Chondrocyte (in vitro differentiated cells): ENCODE results near the gene TTC38. TPM values are rescaled to one million over a fixed set of nuclear protein-coding genes. Genes with fewer than 3 reads are reported as not detected.

ENCODE experiments used
- DNase-seq: peaks from one replicate; pipeline ENCODE4 v3.0.0; 2021; ENCODE audit warnings: mixed read lengths, low spot score
- H3K27ac Mint-ChIP-seq: one replicate; pipeline ENCODE4 v1.8.0; 2021; ENCODE audit warnings: mild to moderate bottlenecking, moderate library complexity, mixed read lengths; ENCODE audit not compliant: unreplicated experiment
- H3K27me3 Mint-ChIP-seq: 2 replicates; pipeline ENCODE4 v1.8.0; 2021; ENCODE audit warnings: low read depth, mixed read lengths
- H3K36me3 Mint-ChIP-seq: 2 replicates; pipeline ENCODE4 v1.8.0; 2021; ENCODE audit warnings: low read depth, mixed read lengths
- H3K4me1 Mint-ChIP-seq: 2 replicates; pipeline ENCODE4 v1.8.0; 2021; ENCODE audit warnings: low read depth, mild to moderate bottlenecking, mixed read lengths
- H3K4me3 Mint-ChIP-seq: one replicate; pipeline ENCODE4 v1.8.0; 2021; ENCODE audit warnings: mild to moderate bottlenecking, moderate library complexity, mixed read lengths; ENCODE audit not compliant: unreplicated experiment
- H3K9me3 Mint-ChIP-seq: 2 replicates; pipeline ENCODE4 v1.8.0; 2021; ENCODE audit warnings: low read depth, mixed read lengths
- CTCF ChIP-seq: fragments of 200-600 bp; sonication (generic); IDR thresholded peaks from 2 replicates; pipeline ENCODE4 v1.5.0; 2021; ENCODE audit warnings: antibody characterized with exemption, mild to moderate bottlenecking, moderate library complexity
- long read RNA-seq: library from polyadenylated mRNA; stranded (forward); transcript quantifications from one replicate; pipeline ENCODE4 v2.0.0, GENCODE V29; 2021
- total RNA-seq: library from RNA; stranded (reverse); gene quantifications from 3 replicates; pipeline ENCODE4 v1.2.1, GENCODE V29; 2021

Gene TTC38
- total RNA-seq = 13.8 to 19.6 TPM (median 16.5 TPM) in 3 replicates
- long read RNA-seq, transcript TTC38-201 (14 exons, 2,610 nt) = major isoform, 35 of 50 reads
- long read RNA-seq, partial matches to known transcripts = 1 of 50 reads
- long read RNA-seq, other reads (novel, unspliced or antisense) = 14 of 50 reads

- H3K27me3 Mint-ChIP-seq = peaks cover 1% of the 10 kb centered on the region
- DNase-seq = no peak
- peaks cover 3% of the 10 kb centered on the region for H3K36me3 Mint-ChIP-seq
- no peak for TF ChIP-seq CTCF
- H3K4me1 Mint-ChIP-seq = peaks cover 25% of the 10 kb centered on the region
- peak within 1 kb of the TSS; percentile 90 for H3K4me3 Mint-ChIP-seq
- H3K27ac Mint-ChIP-seq = peak within 1 kb of the TSS; percentile 70
- no peaks in the 10 kb centered on the region for H3K9me3 Mint-ChIP-seq
Observed at GRCh38 chr22:46267431-46268279, at the start of gene TTC38. Gene TTC38, plus strand, starts transcription at chr22:46268008. Its CDS starts 32 bp downstream, at chr22:46268040.

GRCh38 chr22:46219636-46220035 is 48.2 kb upstream of the TTC38 start:
- no peak for TF ChIP-seq CTCF
- peak; percentile 13 for DNase-seq
- Mint-ChIP-seq H3K27me3 (no peaks in the 10 kb centered on the region), H3K36me3 (peaks cover 43% of the 10 kb centered on the region), H3K4me1 (no peaks in the 10 kb centered on the region), H3K9me3 (no peaks in the 10 kb centered on the region), H3K4me3 (no peak overlapping the region), H3K27ac (no peak overlapping the region)

- DNase-seq = peak; percentile 24
- Mint-ChIP-seq H3K9me3 (no peaks in the 10 kb centered on the region), H3K4me1 (no peaks in the 10 kb centered on the region), H3K27me3 (no peaks in the 10 kb centered on the region), H3K27ac (no peak overlapping the region), H3K4me3 (no peak overlapping the region), H3K36me3 (peaks cover 44% of the 10 kb centered on the region)
- TF ChIP-seq CTCF = no peak
Observed at GRCh38 chr22:46220921-46221320, 46.9 kb upstream of the TTC38 start.

GRCh38 chr22:46224044-46224897 is 43.5 kb upstream of the TTC38 start:
- Mint-ChIP-seq H3K4me3 (no peak overlapping the region), H3K9me3 (no peaks in the 10 kb centered on the region), H3K4me1 (no peaks in the 10 kb centered on the region), H3K27me3 (no peaks in the 10 kb centered on the region), H3K36me3 (peaks cover 32% of the 10 kb centered on the region), H3K27ac (no peak overlapping the region)
- TF ChIP-seq CTCF = no peak
- peak; percentile 75 for DNase-seq

GRCh38 chr22:46224898-46225290 is 42.9 kb upstream of the TTC38 start:
- H3K4me3 Mint-ChIP-seq = no peak overlapping the region
- no peak overlapping the region for H3K27ac Mint-ChIP-seq
- H3K4me1 Mint-ChIP-seq = no peaks in the 10 kb centered on the region
- peak; percentile 54 for DNase-seq
- H3K27me3 Mint-ChIP-seq = no peaks in the 10 kb centered on the region
- H3K9me3 Mint-ChIP-seq = no peaks in the 10 kb centered on the region
- TF ChIP-seq CTCF = no peak
- peaks cover 27% of the 10 kb centered on the region for H3K36me3 Mint-ChIP-seq
